HCT116 (cell line): ENCODE results near the gene RAVER2.

Source experiments
- CTCF ChIP-seq, 3 experiments: fragments of 200-600 bp in 1 of 3; sonication (generic) in 1 of 3; IDR thresholded peaks in 2 of 3; conservative IDR thresholded peaks in 1 of 3; 2 replicates each; pipeline ENCODE4 v1.5.1; 2012 to 2017; ENCODE audit warnings: low read depth in 2 of 3, low read length in 2 of 3, antibody characterized with exemption in 1 of 3, borderline replicate concordance in 1 of 3, control low read depth in 1 of 3, mild to moderate bottlenecking in 1 of 3, mixed read lengths in 1 of 3, mixed run types in 1 of 3, moderate library complexity in 1 of 3; ENCODE audit not compliant: insufficient read depth in 1 of 3
- EZH2 ChIP-seq: fragments of 200-600 bp; sonication (generic); IDR thresholded peaks from 2 replicates; pipeline ENCODE4 v1.6.1; 2017; ENCODE audit warnings: antibody characterized with exemption, mixed run types
- EZH2phosphoT487 ChIP-seq: fragments of 200-600 bp; IDR thresholded peaks from 2 replicates; pipeline ENCODE4 v1.6.1; 2018; ENCODE audit warnings: antibody characterized with exemption, borderline replicate concordance
- JUND ChIP-seq: IDR thresholded peaks from 2 replicates; pipeline ENCODE4 v1.6.1; 2012
- MAX ChIP-seq: IDR thresholded peaks from 2 replicates; pipeline ENCODE4 v1.6.1; 2012
- POLR2A ChIP-seq: IDR thresholded peaks from 2 replicates; pipeline ENCODE4 v1.7.0; 2011; ENCODE audit warnings: borderline replicate concordance; ENCODE audit not compliant: insufficient read depth, insufficient read length; ENCODE audit errors: extremely low read depth
- POLR2AphosphoS5 ChIP-seq: IDR thresholded peaks from 2 replicates; pipeline ENCODE4 v1.6.1; 2011; ENCODE audit warnings: mild to moderate bottlenecking, low read depth, low read length, moderate library complexity
- SRF ChIP-seq: IDR thresholded peaks from 2 replicates; pipeline ENCODE4 v1.6.1; 2012; ENCODE audit warnings: low read depth
- TCF7L2 ChIP-seq: IDR thresholded peaks from 2 replicates; pipeline ENCODE4 v1.7.0; 2011; ENCODE audit warnings: borderline replicate concordance, inconsistent platforms; ENCODE audit not compliant: insufficient read depth, insufficient read length; ENCODE audit errors: extremely low read depth
- YY1 ChIP-seq: IDR thresholded peaks from 2 replicates; pipeline ENCODE4 v1.6.1; 2011; ENCODE audit warnings: low read length, low read depth, moderate library complexity, mild to moderate bottlenecking; ENCODE audit not compliant: insufficient replicate concordance; ENCODE audit errors: extremely low read depth
- ZFX ChIP-seq: fragments of 450-650 bp; IDR thresholded peaks from 2 replicates; pipeline ENCODE4 v1.6.1; 2017
- ZNF274 ChIP-seq: fragments of 200-500 bp; sonication (Bioruptor generic); IDR thresholded peaks from 2 replicates; pipeline ENCODE4 v1.6.1; 2014; ENCODE audit warnings: mild to moderate bottlenecking, low read depth, low read length, inconsistent platforms

- TF ChIP-seq ZNF274 (no peak), POLR2A (no peak), MAX (no peak), SRF (no peak), TCF7L2 (no peak), POLR2AphosphoS5 (no peak), ZFX (no peak), CTCF (IDR thresholded peaks at IDR 0.05 in 2 of 3, conservative IDR thresholded peaks at IDR 0.05 in 1 of 3; ENCODE audit: borderline replicate concordance in 1 of 3, insufficient read depth in 1 of 3, low read depth in 2 of 3, low read length in 2 of 3) (no peak), EZH2 (no peak), YY1 (no peak), JUND (no peak), EZH2phosphoT487 (no peak)
Measured at GRCh38 chr1:64877151-64877550, 132.3 kb downstream of the RAVER2 start.
